Stimulated activated naive CD8-positive, alpha-beta T cell treated with anti-CD3 and anti-CD28 coated beads, Interleukin-15, Interleukin-2, amounts not matched to agents 100 ng/mL and 50 ng/mL, for 24 hours (primary cell): ENCODE results near the gene DEPDC7.
"Not testable (repeated sequence)": the region's sequence is repeated elsewhere in the genome, so short reads cannot be mapped to it uniquely, and the experiment has no call there.

Experiments
- H3K27ac Mint-ChIP-seq: one replicate; pipeline ENCODE4 v1.8.0; 2021; ENCODE audit warnings: mild to moderate bottlenecking, mixed read lengths
- H3K27me3 Mint-ChIP-seq: one replicate; pipeline ENCODE4 v1.8.0; 2021; ENCODE audit warnings: mixed read lengths
- H3K36me3 Mint-ChIP-seq: one replicate; pipeline ENCODE4 v1.8.0; 2021; ENCODE audit warnings: low read depth, mixed read lengths
- H3K4me1 Mint-ChIP-seq: one replicate; pipeline ENCODE4 v1.8.0; 2021; ENCODE audit warnings: low read depth, mixed read lengths
- H3K4me3 Mint-ChIP-seq: one replicate; pipeline ENCODE4 v1.8.0; 2021; ENCODE audit warnings: mild to moderate bottlenecking, mixed read lengths
- H3K9me3 Mint-ChIP-seq: one replicate; pipeline ENCODE4 v1.8.0; 2021; ENCODE audit warnings: mixed read lengths

DEPDC7 gene

DNA sequence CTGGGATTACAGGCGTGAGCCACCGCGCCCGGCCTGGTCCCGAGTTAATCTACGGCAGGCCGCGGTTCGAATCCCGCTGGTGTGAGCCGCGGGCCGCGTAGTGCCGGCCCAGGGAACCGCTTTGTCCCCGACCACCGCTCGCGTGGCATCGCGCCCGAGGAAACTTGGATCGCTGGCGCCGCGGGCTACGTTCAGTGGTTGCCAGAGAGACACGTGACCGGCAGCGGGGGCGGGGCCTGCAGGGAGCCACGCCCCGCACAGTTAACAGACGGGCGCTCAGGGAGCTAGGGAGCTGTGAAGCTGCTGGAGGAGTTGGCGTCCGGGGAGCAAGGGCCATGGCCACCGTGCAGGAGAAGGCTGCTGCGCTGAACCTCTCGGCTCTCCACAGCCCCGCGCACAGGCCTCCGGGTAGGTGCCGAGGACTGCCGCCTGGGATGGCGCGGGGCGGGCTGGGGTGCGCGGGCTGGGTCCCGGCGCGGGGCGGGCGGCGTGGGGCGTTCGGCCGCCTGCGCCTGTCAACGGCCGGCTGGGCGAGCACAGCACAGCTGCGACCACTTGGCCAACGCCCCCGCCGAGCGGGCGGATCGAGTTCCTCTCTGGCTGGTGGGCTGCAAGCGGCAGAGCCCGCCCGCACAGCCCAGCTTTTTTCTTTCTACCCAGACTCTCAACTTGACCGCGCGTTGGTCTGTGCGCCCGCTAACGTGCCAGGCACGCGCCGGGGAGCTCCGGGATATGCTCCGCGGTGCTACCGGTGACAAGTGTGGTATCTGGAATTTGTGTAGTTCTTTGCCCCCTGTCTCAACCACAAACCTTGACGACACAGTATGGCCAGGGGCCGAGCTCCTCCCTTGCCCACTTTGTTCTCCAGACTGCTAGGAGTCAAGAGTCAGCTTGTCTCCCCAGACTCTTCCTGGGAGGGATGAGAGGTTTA is at the start of gene DEPDC7:
TSS of gene DEPDC7 (plus strand) at position 258 of the 931 bp plus-strand sequence. CDS start at position 336, 78 bp downstream.
- Mint-ChIP-seq H3K36me3 (no peaks in the 10 kb centered on the region), H3K27me3 (peaks cover 26% of the 10 kb centered on the region), H3K27ac (peak within 1 kb of the TSS; percentile 49), H3K4me1 (peaks cover 39% of the 10 kb centered on the region), H3K4me3 (peak within 1 kb of the TSS; percentile 80), H3K9me3 (no peaks in the 10 kb centered on the region)

DNA sequence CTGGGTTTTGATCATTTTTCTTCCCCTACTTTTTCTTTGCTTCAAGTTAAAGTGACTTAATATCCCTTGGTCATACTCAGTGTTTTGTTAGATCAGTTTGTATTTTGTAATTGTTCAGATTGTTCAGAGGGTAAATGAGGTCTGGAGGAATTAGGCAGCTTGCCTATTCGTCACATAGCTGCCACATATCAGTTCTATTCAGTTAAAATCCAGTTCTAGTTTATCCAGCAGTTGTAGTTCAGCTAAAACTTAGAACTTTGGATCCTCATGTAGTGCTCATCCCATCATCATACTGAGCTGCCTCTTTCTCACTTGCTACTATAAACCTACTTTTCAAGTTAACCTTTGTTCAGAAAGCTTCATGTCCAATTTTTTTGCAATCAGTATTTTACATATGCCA is 47.1 kb upstream of the DEPDC7 start:
- no peaks in the 10 kb centered on the region for H3K27me3 Mint-ChIP-seq
- H3K36me3 Mint-ChIP-seq, result peaks cover 37% of the 10 kb centered on the region
- no peaks in the 10 kb centered on the region for H3K9me3 Mint-ChIP-seq
- H3K27ac Mint-ChIP-seq, result no peak overlapping the region
- H3K4me1 Mint-ChIP-seq, result no peaks in the 10 kb centered on the region
- no peak overlapping the region for H3K4me3 Mint-ChIP-seq

DNA sequence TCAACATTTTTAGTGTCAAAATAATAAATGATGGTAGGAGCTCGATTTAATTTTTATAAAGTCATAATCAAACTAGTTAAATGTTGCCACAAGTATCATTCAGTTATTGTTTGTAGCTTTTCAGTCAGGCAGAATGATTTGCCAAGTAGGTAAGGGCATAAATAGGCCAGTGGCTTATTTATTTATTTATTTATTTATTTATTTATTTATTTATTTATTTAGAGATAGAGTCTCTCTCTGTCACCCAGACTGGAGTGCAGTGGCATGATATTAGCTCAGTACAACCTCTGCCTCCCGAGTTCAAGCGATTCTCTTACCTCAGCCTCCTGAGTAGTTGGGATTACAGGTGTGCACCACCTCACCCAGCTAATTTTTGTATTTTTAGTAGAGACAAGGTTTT is 43.4 kb upstream of the DEPDC7 start:
- H3K36me3 Mint-ChIP-seq, result peaks cover 49% of the 10 kb centered on the region
- H3K9me3 Mint-ChIP-seq, H3K4me1 Mint-ChIP-seq, H3K27me3 Mint-ChIP-seq, H3K27ac Mint-ChIP-seq, H3K4me3 Mint-ChIP-seq: not testable (repeated sequence)

DNA sequence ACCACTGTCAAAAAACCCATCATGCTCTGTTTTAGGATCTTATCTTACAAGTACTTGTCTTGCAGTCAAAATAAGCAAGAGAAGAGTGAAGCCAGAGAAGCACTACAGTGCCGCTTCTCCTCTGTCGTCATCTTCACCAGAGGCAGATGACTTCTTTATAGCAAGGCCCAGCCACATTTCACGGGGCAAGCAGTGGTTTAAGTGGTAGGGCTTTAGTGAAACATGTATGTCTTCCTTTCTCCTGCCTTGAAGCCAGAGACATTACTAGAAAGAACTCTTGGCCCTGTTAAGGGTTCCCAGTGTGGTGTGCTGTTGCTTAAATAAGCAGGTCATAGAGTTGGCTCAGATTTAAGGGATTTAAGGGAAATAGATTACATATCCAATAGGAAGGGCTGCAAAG is 42.9 kb upstream of the DEPDC7 start:
- Mint-ChIP-seq H3K4me3 (no peak overlapping the region), H3K27ac (no peak overlapping the region), H3K27me3 (no peaks in the 10 kb centered on the region), H3K4me1 (no peaks in the 10 kb centered on the region), H3K9me3 (no peaks in the 10 kb centered on the region), H3K36me3 (peaks cover 54% of the 10 kb centered on the region)

DNA sequence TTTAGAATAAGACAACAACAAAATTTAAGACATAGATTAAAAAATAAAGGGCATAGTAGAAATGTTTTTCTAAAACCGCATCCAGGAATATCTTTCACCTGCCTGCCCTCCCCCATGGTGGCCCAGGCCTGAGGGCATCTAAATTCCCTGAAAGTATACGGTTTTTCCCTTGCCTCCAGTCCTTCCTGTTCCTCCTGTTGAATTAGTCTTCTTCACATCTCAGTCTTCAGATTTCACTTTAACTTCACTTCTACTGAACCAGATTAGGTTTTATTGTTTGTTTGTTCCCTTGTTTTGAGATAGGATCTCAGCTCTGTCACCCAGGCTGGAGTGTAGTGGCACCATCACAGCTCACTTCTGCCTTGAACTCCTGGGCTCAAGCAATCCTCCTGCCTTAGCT is 33.1 kb upstream of the DEPDC7 start:
- Mint-ChIP-seq H3K4me1 (no peaks in the 10 kb centered on the region), H3K36me3 (peaks cover 6% of the 10 kb centered on the region), H3K4me3 (no peak overlapping the region), H3K27ac (no peak overlapping the region), H3K9me3 (no peaks in the 10 kb centered on the region), H3K27me3 (no peaks in the 10 kb centered on the region)

DNA sequence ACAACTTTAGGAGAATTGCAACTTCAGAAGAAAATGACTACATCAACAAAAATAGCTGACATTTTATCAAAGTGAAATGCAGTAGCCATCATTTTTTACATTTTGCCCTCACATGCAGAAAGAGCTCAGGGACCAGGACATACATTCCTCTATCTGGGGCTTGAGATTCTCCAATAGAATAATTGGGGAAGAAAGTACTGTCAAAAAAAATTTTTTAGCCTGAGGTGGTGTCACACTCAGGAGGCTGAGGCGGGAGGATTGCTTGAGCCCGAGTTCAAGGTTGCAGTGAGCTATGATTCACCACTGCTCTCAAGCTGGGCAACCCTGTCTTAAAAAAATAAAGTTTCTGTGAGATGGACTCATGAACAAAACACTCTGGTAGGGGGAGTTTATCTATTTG is 32.2 kb upstream of the DEPDC7 start:
- no peaks in the 10 kb centered on the region for H3K4me1 Mint-ChIP-seq
- H3K36me3 Mint-ChIP-seq, result no peaks in the 10 kb centered on the region
- H3K27ac Mint-ChIP-seq, result no peak overlapping the region
- H3K4me3 Mint-ChIP-seq, result no peak overlapping the region
- no peaks in the 10 kb centered on the region for H3K9me3 Mint-ChIP-seq
- H3K27me3 Mint-ChIP-seq, result no peaks in the 10 kb centered on the region

DNA sequence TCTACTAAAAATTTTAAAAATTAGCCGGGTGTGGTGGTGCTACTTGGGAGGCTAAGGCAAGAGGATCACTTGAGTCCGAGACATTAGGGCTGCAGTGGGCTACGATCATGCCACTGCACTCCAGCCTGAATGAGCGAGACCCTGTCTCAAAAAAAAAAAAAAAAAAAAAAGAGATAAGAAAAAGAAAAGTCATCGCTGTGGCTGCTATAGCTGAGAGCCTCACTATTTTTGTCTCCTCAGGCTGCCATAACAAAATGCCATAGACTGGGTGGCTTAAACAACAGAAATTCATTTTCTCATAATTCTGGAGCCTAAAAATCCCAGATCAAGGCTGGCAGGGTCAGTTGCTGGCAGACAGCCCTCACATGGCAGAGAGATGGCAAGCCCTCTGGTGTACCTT is 30.1 kb upstream of the DEPDC7 start:
- H3K4me3 Mint-ChIP-seq, result no peak overlapping the region
- no peaks in the 10 kb centered on the region for H3K9me3 Mint-ChIP-seq
- no peaks in the 10 kb centered on the region for H3K4me1 Mint-ChIP-seq
- H3K36me3 Mint-ChIP-seq, result no peaks in the 10 kb centered on the region
- no peak overlapping the region for H3K27ac Mint-ChIP-seq
- H3K27me3 Mint-ChIP-seq, result no peaks in the 10 kb centered on the region

DNA sequence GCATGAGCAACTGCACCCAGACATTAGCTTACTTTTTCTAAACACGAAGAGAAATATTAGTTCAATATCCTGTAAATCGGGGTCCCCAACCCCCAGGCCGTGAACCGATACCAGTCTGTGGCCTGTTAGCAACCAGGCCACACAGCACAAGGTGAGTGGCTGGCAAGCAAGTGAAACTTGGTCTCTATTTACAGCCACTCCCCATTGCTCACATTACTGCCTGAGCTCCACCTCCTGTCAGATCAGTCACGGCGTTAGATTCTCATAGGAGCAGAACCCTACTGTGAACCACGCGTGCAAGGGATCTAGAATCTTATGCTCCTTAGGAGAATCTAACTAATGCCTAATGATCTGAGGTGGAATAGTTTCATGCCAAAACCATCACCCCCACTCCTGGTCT is 27.8 kb upstream of the DEPDC7 start:
- Mint-ChIP-seq H3K27ac (no peak overlapping the region), H3K36me3 (no peaks in the 10 kb centered on the region), H3K4me3 (no peak overlapping the region), H3K9me3 (peaks cover 7% of the 10 kb centered on the region), H3K4me1 (no peaks in the 10 kb centered on the region), H3K27me3 (no peaks in the 10 kb centered on the region)

DNA sequence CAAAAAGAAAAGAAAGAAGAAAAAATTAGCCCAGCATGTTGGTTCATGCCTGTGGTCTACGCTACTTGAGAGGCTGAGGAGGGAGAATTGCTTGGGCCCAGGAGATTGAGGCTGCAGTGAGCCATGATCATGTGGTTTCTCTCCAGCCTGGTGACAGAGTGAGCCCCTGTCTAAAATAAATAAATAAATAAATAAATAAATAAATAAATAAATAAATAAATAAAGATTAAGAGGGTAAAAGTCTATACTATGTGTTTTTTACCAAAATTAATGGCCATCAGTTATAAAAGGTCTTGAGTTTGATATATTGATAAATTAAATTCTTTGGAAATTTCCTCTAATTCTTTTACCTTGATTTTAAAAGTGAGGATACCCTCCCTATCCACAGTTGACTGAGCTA is 25.2 kb upstream of the DEPDC7 start:
- no peaks in the 10 kb centered on the region for H3K36me3 Mint-ChIP-seq
- no peak overlapping the region for H3K27ac Mint-ChIP-seq
- peaks cover 3% of the 10 kb centered on the region for H3K27me3 Mint-ChIP-seq
- no peak overlapping the region for H3K4me3 Mint-ChIP-seq
- H3K9me3 Mint-ChIP-seq, result peaks cover 7% of the 10 kb centered on the region
- H3K4me1 Mint-ChIP-seq, result no peaks in the 10 kb centered on the region

DNA sequence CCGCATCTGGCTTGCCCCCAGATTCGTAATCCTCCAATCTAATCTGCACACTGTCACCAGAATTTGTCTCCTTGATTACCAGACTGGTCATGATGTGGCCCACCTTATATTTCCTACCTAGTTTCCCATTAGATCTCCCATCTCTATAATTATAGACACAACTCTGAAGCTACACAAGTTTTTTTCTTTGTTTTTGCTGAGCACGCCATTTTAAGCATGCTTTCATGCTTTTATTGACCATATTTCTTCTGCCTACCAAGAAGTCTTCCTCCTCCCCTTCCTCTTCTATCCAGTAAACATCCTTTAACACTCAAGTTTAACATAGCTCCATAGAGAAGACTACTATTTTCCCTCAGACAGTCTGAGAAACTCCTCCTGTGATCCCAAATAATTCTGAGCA is 24.3 kb upstream of the DEPDC7 start:
- Mint-ChIP-seq H3K36me3 (no peaks in the 10 kb centered on the region), H3K27ac (no peak overlapping the region), H3K4me3 (no peak overlapping the region), H3K9me3 (peaks cover 7% of the 10 kb centered on the region), H3K4me1 (no peaks in the 10 kb centered on the region), H3K27me3 (peaks cover 3% of the 10 kb centered on the region)

DNA sequence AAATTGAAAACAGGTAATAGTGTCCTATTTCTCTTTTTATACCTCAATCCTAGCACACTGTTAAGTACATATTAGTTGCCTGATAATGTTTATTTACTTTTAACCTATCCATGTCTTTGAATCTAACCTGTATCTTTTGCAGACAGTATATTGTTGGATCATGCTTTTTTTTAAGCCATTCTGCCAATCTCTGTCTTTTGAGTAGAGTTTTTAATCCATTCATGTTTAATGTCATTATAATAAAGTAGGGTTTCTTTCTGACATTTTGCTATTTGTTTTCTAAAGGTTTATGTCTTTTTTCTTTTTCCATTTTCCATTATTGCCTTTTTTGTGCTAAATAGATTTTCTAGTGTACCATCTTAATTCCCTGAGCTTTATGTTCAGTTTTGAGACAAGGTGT is 23.8 kb upstream of the DEPDC7 start:
- Mint-ChIP-seq H3K27ac (no peak overlapping the region), H3K4me1 (no peaks in the 10 kb centered on the region), H3K9me3 (peaks cover 7% of the 10 kb centered on the region), H3K4me3 (no peak overlapping the region), H3K27me3 (peaks cover 3% of the 10 kb centered on the region), H3K36me3 (no peaks in the 10 kb centered on the region)

DNA sequence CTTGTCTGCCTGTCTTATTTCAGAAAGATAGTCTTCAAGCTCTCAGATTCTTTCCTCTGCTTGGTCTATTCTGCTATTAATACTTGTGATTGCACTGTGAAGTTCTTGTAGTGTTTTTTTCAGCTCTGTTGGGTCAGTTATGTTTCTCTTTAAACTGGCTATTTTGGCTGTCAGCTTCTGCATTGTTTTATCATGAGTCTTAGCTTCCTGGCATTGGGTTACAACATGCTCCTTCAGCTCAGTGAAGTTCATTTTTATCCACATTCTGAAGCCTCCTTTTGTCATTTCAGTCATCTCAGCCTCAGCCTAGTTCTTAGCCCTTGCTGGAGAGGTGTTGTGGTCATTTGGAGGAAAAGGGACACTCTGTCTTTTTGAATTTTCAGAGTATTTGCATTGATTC is 15.5 kb upstream of the DEPDC7 start:
- H3K27me3 Mint-ChIP-seq, result peaks cover 5% of the 10 kb centered on the region
- H3K27ac Mint-ChIP-seq, result no peak overlapping the region
- H3K4me1 Mint-ChIP-seq, result peaks cover 9% of the 10 kb centered on the region
- peaks cover 12% of the 10 kb centered on the region for H3K9me3 Mint-ChIP-seq
- H3K4me3 Mint-ChIP-seq, result no peak overlapping the region
- no peaks in the 10 kb centered on the region for H3K36me3 Mint-ChIP-seq

DNA sequence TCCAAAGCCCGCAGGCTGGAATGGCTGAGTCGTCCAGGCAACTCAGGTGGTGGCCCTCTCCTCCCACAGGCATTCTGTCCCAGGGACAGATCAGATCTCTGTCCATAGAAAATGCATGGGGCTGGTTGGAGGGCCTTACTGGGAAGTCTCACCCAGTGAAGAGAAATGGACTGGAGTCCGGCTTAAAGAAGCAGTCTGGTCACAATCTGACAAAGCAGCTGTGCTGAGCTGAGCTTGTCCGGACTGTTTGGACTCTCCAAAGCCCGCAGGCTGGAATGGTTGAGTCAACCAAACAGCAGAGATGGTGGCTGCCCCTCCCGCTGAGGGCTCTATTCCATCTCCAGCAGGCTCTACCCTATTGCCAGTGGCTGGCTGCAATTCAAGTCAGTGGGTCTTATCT is 14.4 kb upstream of the DEPDC7 start:
- Mint-ChIP-seq H3K4me3 (no peak overlapping the region), H3K4me1 (peaks cover 20% of the 10 kb centered on the region), H3K36me3 (no peaks in the 10 kb centered on the region), H3K9me3 (peaks cover 12% of the 10 kb centered on the region), H3K27me3 (peaks cover 4% of the 10 kb centered on the region), H3K27ac (no peak overlapping the region)

DNA sequence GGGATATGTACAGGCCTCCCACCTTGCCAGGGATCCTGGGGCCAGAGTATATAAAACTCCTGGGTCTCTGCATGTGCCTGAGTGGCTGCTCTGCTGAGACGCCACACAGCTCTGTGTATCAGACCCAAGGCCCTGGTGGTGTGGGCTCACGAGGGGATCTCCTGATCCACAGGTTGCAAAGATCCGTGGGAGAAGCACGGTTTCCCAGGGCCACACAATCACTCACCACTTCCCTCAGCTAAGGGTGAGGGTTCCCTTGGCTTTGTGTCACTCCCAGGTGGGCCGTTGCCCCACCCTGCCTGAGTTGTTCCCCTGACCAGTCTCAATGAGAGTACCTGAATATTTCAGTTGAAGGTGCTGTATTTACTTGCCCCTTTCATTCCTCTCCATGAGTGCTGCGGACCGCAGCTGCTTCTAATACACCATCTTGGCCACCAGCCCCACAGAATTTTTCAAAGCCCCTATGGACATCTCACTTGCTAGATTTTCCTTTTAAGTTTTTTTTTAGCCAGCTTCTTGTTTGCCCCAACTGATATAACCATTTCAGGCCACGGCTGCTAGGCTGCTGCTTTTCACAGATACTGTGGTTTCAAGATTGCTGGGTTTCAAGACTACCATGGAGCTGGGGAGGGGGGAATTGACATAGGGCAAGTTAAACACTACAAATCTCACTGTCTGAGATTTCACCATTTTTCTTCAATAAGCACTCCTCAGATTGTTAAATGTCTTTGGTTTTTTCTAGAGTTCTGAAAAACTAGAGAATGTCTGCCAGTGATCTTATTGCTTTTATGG is 13.7 kb upstream of the DEPDC7 start:
- no peaks in the 10 kb centered on the region for H3K36me3 Mint-ChIP-seq
- peaks cover 12% of the 10 kb centered on the region for H3K9me3 Mint-ChIP-seq
- H3K27ac Mint-ChIP-seq, result no peak overlapping the region
- H3K27me3 Mint-ChIP-seq, result peaks cover 4% of the 10 kb centered on the region
- no peak overlapping the region for H3K4me3 Mint-ChIP-seq
- peaks cover 24% of the 10 kb centered on the region for H3K4me1 Mint-ChIP-seq

DNA sequence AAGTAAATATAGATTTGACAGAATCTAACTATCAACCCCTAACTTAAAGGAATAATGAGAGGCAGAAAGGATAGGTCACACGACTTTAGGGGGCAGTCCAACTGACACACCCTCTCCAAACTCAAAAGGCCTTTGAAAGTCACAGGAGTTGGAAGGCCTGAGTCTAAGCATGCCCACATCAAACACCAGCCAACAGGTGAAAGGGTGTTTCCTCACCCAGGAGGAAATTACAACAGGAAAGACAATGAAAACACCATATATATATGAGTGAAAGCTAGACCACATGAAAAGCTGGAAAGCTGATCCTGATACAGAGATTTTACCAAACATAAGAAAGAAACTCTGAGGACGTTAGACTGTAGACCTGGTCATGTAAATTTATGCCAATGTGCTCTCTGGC is 10.5 kb upstream of the DEPDC7 start:
- H3K36me3 Mint-ChIP-seq, result no peaks in the 10 kb centered on the region
- H3K9me3 Mint-ChIP-seq, result peaks cover under 1% of the 10 kb centered on the region
- no peaks in the 10 kb centered on the region for H3K27me3 Mint-ChIP-seq
- no peak overlapping the region for H3K4me3 Mint-ChIP-seq
- peaks cover 24% of the 10 kb centered on the region for H3K4me1 Mint-ChIP-seq
- H3K27ac Mint-ChIP-seq, result no peak overlapping the region
